ENCODE data around the gene ZCCHC24. TPM values are rescaled to one million over a fixed set of nuclear protein-coding genes. Genes with fewer than 3 reads are reported as not detected.
"Not testable (repeated sequence)": the region's sequence is repeated elsewhere in the genome, so short reads cannot be mapped to it uniquely, and the experiment has no call there.

ZCCHC24 gene
- total RNA-seq, 1 experiment from 2014 or later, result 6.0 TPM

GRCh38 chr10:79333513-79333912 lies 111.9 kb downstream of the ZCCHC24 start:
- no peaks in the 10 kb centered on the region for H3K9me3 ChIP-seq (ENCODE audit: insufficient read depth, low read depth)
- H3K4me1 ChIP-seq (replicated peaks; ENCODE audit: insufficient read depth), result peaks cover 46% of the 10 kb centered on the region
- no TSS peak for BruUV-seq (replicated peaks)
- peak overlapping the region; percentile 48 for H3K4me2 ChIP-seq
- DNase-seq, result peak in 1 of 2 experiments; percentile 76
- H3K9me2 ChIP-seq (ENCODE audit: insufficient read depth), result no peaks in the 10 kb centered on the region
- TF ChIP-seq CTCF (conservative IDR thresholded peaks at IDR 0.05), result no peak
- TF ChIP-seq EZH2 (IDR thresholded peaks at IDR 0.05; ENCODE audit: low read depth), result no peak
- no peaks in the 10 kb centered on the region for H3K36me3 ChIP-seq (ENCODE audit: low read depth)
- H3K27ac ChIP-seq, result peak overlapping the region; percentile 92
- H4K20me1 ChIP-seq (ENCODE audit: insufficient read depth), result no peaks in the 10 kb centered on the region
- no peaks in the 10 kb centered on the region for H3K79me2 ChIP-seq (ENCODE audit: low read depth)
- no peak overlapping the region for H3K4me3 ChIP-seq
- ChIA-PET POLR2A (ENCODE audit: unreplicated experiment) (no interaction called here), CTCF (no interaction called here)
- H3K27me3 ChIP-seq (ENCODE audit: insufficient read depth, low read depth), result no peaks in the 10 kb centered on the region
- peaks cover 41% of the 10 kb centered on the region for H3F3A ChIP-seq (ENCODE audit: insufficient read depth, low read depth)
- H2AFZ ChIP-seq, result no peak overlapping the region
- intact Hi-C loops (cut with micrococcal nuclease; ENCODE audit: unreplicated experiment), result no loop called here

GRCh38 chr10:79332610-79333315 lies 112.7 kb downstream of the ZCCHC24 start:
- POLR2A ChIA-PET (ENCODE audit: unreplicated experiment); H3K9me3 ChIP-seq (ENCODE audit: insufficient read depth, low read depth); DNase-seq; H3K4me3 ChIP-seq; H4K20me1 ChIP-seq (ENCODE audit: insufficient read depth); H3K36me3 ChIP-seq (ENCODE audit: low read depth); intact Hi-C loops (cut with micrococcal nuclease; ENCODE audit: unreplicated experiment); H3K79me2 ChIP-seq (ENCODE audit: low read depth); BruUV-seq (replicated peaks); H3K9me2 ChIP-seq (ENCODE audit: insufficient read depth); H3K27me3 ChIP-seq (ENCODE audit: insufficient read depth, low read depth); H2AFZ ChIP-seq; CTCF ChIA-PET: not testable (repeated sequence)
- H3K27ac ChIP-seq, result peak overlapping the region; percentile 92
- H3F3A ChIP-seq (ENCODE audit: insufficient read depth, low read depth), result peaks cover 41% of the 10 kb centered on the region
- peak overlapping the region; percentile 48; the same call in 1 of the 2 replicates for H3K4me2 ChIP-seq
- H3K4me1 ChIP-seq (replicated peaks; ENCODE audit: insufficient read depth), result peaks cover 52% of the 10 kb centered on the region

Other genes with a start within 250 kb of the ZCCHC24 start
- 171 and 203 TPM in 2 replicates for gene PPIF, start 98.2 kb downstream of the ZCCHC24 start, total RNA-seq (2021)
- gene EIF5AL1, start 66.9 kb upstream of the ZCCHC24 start, total RNA-seq (2021), result 0.48 and 0.55 TPM in 2 replicates
- gene SFTPA2, start 114.8 kb upstream of the ZCCHC24 start, total RNA-seq (2021), result not detected in 2 replicates
- gene SFTPA1, start 165.3 kb upstream of the ZCCHC24 start, total RNA-seq (2021), result not detected in 2 replicates

Measured in PC-9 (cell line).